Measurements from ENCODE around the gene ALOX15B.

Gene ALOX15B

GRCh38 chr17:8048236-8048635 lies 9.4 kb downstream of the ALOX15B start:
- TF ChIP-seq, protein P1, sequence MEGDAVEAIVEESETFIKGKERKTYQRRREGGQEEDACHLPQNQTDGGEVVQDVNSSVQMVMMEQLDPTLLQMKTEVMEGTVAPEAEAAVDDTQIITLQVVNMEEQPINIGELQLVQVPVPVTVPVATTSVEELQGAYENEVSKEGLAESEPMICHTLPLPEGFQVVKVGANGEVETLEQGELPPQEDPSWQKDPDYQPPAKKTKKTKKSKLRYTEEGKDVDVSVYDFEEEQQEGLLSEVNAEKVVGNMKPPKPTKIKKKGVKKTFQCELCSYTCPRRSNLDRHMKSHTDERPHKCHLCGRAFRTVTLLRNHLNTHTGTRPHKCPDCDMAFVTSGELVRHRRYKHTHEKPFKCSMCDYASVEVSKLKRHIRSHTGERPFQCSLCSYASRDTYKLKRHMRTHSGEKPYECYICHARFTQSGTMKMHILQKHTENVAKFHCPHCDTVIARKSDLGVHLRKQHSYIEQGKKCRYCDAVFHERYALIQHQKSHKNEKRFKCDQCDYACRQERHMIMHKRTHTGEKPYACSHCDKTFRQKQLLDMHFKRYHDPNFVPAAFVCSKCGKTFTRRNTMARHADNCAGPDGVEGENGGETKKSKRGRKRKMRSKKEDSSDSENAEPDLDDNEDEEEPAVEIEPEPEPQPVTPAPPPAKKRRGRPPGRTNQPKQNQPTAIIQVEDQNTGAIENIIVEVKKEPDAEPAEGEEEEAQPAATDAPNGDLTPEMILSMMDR (IDR thresholded peaks at IDR 0.05; ENCODE audit: borderline replicate concordance, extremely low read depth, low read length, poor library complexity, severe bottlenecking): no peak
- no peak for TF ChIP-seq EZH2 (IDR thresholded peaks at IDR 0.05; ENCODE audit: borderline replicate concordance, low read depth, low read length, severe bottlenecking)
- Histone ChIP-seq H2AFZ (ENCODE audit: low read depth, low read length) (no peak overlapping the region), H3K9ac (ENCODE audit: low read depth, low read length) (no peak overlapping the region), H3K4me1 (ENCODE audit: insufficient read depth, low read length) (no peaks in the 10 kb centered on the region), H3K9me3 (ENCODE audit: insufficient read depth, low read length, severe bottlenecking) (no peaks in the 10 kb centered on the region), H4K20me1 (ENCODE audit: insufficient read depth, low read length) (no peaks in the 10 kb centered on the region), H3K27ac (ENCODE audit: low read length) (no peak overlapping the region), H3K36me3 (ENCODE audit: insufficient read depth, low read length) (no peaks in the 10 kb centered on the region), H3K4me2 (ENCODE audit: insufficient read depth, low read length) (no peak overlapping the region), H3K27me3 (ENCODE audit: insufficient read depth, low read length, poor library complexity) (peaks cover 19% of the 10 kb centered on the region), H3K4me3 (ENCODE audit: low read depth in 1 of 2, low read length in 2 of 2) (no peak overlapping the region), H3K79me2 (ENCODE audit: insufficient read depth, low read length) (no peaks in the 10 kb centered on the region)
- ATAC-seq (ENCODE audit: insufficient read depth, low read depth) (no peak), DNase-seq (no peak)

GRCh38 chr17:8048736-8049135 lies 9.9 kb downstream of the ALOX15B start:
- Histone ChIP-seq H3K9me3 (ENCODE audit: insufficient read depth, low read length, severe bottlenecking) (no peaks in the 10 kb centered on the region), H3K79me2 (ENCODE audit: insufficient read depth, low read length) (no peaks in the 10 kb centered on the region), H3K27ac (ENCODE audit: low read length) (no peak overlapping the region), H3K4me3 (ENCODE audit: low read depth in 1 of 2, low read length in 2 of 2) (no peak overlapping the region), H3K4me2 (ENCODE audit: insufficient read depth, low read length) (no peak overlapping the region), H2AFZ (ENCODE audit: low read depth, low read length) (no peak overlapping the region), H3K36me3 (ENCODE audit: insufficient read depth, low read length) (no peaks in the 10 kb centered on the region), H3K27me3 (ENCODE audit: insufficient read depth, low read length, poor library complexity) (peaks cover 19% of the 10 kb centered on the region), H4K20me1 (ENCODE audit: insufficient read depth, low read length) (no peaks in the 10 kb centered on the region), H3K9ac (ENCODE audit: low read depth, low read length) (no peak overlapping the region), H3K4me1 (ENCODE audit: insufficient read depth, low read length) (no peaks in the 10 kb centered on the region)
- ATAC-seq (ENCODE audit: insufficient read depth, low read depth): no peak
- no peak for DNase-seq
- TF ChIP-seq, protein P1 (IDR thresholded peaks at IDR 0.05; ENCODE audit: borderline replicate concordance, extremely low read depth, low read length, poor library complexity, severe bottlenecking): no peak
- no peak for TF ChIP-seq EZH2 (IDR thresholded peaks at IDR 0.05; ENCODE audit: borderline replicate concordance, low read depth, low read length, severe bottlenecking)

GRCh38 chr17:8051831-8052230 lies 13.0 kb downstream of the ALOX15B start:
- TF ChIP-seq EZH2 (IDR thresholded peaks at IDR 0.05; ENCODE audit: borderline replicate concordance, low read depth, low read length, severe bottlenecking): no peak
- TF ChIP-seq, protein P1 (IDR thresholded peaks at IDR 0.05; ENCODE audit: borderline replicate concordance, extremely low read depth, low read length, poor library complexity, severe bottlenecking): no peak
- Histone ChIP-seq H2AFZ (ENCODE audit: low read depth, low read length) (no peak overlapping the region), H3K36me3 (ENCODE audit: insufficient read depth, low read length) (no peaks in the 10 kb centered on the region), H3K4me3 (ENCODE audit: low read depth in 1 of 2, low read length in 2 of 2) (no peak overlapping the region), H3K27ac (ENCODE audit: low read length) (no peak overlapping the region), H3K4me2 (ENCODE audit: insufficient read depth, low read length) (no peak overlapping the region), H3K9me3 (ENCODE audit: insufficient read depth, low read length, severe bottlenecking) (no peaks in the 10 kb centered on the region), H3K27me3 (ENCODE audit: insufficient read depth, low read length, poor library complexity) (peaks cover 1% of the 10 kb centered on the region), H3K4me1 (ENCODE audit: insufficient read depth, low read length) (no peaks in the 10 kb centered on the region), H3K9ac (ENCODE audit: low read depth, low read length) (no peak overlapping the region), H3K79me2 (ENCODE audit: insufficient read depth, low read length) (no peaks in the 10 kb centered on the region), H4K20me1 (ENCODE audit: insufficient read depth, low read length) (no peaks in the 10 kb centered on the region)
- DNase-seq: no peak
- ATAC-seq (ENCODE audit: insufficient read depth, low read depth): no peak

Measured in DND-41 (cell line).